GF-D8 (cell line): Measurements from ENCODE around the gene PTPRM.

Source experiments
- DNase-seq: peaks from one replicate; lab custom pipeline; 2025; lab: John Stamatoyannopoulos, UW

Gene PTPRM

GRCh38 chr18:8286303-8286702 is 719.2 kb downstream of the PTPRM start:
- DNase-seq, result no peak

DNA sequence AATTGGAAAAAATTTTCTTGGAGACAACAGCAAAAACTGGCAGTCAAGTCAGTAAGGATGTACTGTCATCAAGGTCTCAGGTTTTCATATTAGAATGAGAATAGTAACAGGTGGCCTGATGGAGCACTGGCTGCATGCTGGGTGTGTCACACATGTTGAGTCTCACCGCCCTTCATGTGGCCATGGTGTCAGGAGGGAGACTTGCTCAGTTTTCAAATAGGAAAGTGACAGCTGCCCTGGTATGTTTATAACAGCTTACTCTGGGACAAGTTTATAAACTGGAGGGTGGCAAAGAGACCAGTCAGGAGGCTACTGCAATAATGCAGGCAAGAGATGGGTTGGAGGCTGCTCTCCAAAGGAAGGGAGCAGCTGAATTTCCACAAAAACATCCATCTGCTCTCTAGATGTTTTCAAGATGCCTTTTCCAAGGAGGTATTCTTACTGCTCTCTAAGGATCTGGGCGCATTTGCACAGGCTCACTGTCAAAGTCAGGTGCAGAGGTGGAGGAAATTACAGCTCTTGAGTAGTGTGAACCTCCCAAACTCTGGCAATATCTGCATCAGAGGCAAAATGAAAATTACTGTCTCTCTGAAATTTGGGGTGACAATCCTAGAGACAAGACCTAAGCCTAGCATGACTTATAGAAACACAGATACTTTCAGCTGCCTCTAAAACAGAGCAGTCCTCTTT is 720.2 kb downstream of the PTPRM start:
- no peak for DNase-seq

GRCh38 chr18:8288472-8289195 is 721.5 kb downstream of the PTPRM start:
- no peak for DNase-seq

DNA sequence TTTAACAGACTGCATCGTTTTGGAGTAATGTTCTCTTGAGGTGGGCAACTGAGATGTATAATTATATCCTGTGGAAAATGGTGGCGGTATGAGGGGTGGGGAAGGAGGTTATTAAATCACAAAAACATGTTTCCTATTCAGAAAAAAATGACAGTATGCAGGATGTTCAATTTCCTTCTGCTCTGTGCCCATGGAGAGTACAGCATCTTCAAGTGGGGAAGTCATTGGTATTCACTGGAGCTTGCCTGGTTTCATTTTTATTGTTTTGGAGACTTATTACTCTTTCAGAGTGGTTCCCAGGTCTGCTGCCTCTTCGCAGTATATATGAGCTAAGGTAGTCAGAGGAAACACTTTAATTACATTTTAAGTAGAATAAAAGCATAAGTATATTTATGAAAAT is 723.3 kb downstream of the PTPRM start:
- DNase-seq, result no peak

- no peak for DNase-seq
Observed at GRCh38 chr18:8290913-8291312, 723.8 kb downstream of the PTPRM start.

DNA sequence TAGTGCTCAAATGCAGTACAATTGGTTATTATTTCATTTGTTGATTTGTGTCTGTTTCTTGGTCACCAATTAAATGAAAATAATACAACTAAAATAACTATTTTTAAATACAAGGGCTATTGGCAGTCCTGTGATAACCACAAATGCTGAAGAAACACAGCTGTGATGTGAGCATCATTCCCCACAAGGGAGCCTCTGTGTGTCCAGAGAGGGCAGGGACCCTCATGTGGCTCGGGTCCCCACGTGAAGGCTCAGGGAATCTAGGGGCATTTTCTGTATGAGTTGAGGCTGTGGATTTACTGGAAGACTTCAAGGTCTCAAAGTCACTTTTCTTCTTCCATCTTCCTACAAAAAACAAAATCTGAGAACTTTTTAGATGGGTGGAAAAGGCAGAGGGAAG is 726.1 kb downstream of the PTPRM start:
- DNase-seq, result no peak

- no peak for DNase-seq
Observed at GRCh38 chr18:8296886-8297616, 729.9 kb downstream of the PTPRM start.

DNA sequence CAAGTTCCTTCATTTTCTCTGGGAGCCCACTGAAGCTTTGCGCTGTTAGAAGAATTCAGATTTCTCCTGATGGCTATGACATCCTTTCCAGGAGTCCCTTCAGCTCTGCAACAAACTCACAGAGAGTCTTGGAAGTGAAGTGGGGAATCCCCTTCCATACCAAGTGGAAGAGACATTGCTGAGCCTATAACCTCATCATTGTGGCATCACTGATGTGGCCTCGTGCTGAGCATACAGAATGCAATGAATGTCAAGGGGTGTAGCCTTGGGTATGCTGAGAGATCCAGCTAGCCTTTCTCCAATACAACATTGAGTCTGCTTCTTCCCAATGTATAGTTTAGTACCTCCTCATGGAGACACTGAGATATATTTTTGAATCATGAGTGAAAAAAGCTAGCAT is 731.1 kb downstream of the PTPRM start:
- no peak for DNase-seq

DNA sequence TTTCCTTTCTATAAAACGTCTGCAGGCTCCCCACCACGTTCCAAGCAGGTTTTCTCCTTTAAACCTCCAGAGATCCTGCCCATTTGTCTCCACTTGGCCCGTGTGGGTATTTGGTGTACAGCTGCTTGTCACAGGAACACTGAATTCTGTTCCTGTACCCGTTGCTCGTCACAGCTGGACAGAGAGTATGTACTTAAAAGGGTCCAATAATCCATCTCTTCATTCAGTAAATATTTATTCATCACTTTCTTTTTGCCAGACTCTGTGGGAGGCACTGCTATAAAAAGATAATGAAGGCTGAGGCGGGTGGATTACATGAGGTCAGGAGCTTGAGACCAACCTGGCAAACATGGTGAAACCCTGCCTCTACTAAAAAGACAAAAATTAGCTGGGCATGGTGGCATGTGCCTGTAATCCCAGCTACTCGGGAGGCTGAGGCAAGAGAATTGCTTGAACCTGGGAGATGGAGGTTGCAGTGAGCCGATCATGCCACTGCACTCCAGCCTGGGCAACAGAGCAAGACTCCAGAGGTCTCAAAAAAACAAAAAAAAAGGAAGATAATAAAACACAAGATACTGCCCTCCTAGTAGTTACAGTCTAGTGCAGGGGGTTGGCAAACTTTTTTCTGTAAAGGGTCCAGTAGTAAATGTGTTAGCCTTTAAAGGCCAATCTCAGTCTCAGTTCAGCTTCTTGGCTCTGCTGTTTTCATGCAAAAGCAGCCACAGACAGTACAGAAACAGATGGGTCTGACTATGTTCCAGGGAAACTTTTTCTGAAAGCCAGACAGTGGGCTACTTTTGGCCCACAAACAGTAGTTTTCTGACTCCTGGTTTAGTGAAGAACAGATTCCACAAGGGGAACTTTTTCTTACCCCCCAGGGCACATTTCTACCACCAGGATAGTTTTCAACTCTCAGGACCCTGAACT is 732.2 kb downstream of the PTPRM start:
- no peak for DNase-seq

- DNase-seq, result no peak
Observed at GRCh38 chr18:8300751-8301410, 733.8 kb downstream of the PTPRM start.

GRCh38 chr18:8301427-8302172 is 734.5 kb downstream of the PTPRM start:
- no peak for DNase-seq

GRCh38 chr18:8303151-8303755 is 736.1 kb downstream of the PTPRM start:
- no peak for DNase-seq

GRCh38 chr18:8307960-8308359 is 740.8 kb downstream of the PTPRM start:
- no peak for DNase-seq

GRCh38 chr18:8313043-8313442 is 745.9 kb downstream of the PTPRM start:
- no peak for DNase-seq

DNA sequence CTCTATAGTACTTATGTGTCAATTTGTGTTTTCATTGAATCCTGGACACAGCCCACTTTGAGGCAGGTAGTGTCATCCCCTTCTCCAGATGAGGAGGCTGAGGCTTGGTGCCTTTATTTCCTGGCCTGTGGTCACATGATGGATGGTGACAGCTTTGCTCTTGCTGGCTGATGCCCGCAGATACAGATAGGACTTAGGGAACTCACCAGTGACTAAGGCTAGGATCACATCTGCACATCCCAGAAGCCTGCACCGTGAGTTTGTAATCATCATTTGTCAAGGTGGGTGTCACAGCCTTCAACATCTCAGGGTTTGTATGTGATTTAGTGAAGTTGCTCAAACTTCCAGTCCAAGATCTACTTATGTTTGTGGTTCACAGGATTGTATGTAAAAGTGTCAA is 747.0 kb downstream of the PTPRM start:
- no peak for DNase-seq

DNA sequence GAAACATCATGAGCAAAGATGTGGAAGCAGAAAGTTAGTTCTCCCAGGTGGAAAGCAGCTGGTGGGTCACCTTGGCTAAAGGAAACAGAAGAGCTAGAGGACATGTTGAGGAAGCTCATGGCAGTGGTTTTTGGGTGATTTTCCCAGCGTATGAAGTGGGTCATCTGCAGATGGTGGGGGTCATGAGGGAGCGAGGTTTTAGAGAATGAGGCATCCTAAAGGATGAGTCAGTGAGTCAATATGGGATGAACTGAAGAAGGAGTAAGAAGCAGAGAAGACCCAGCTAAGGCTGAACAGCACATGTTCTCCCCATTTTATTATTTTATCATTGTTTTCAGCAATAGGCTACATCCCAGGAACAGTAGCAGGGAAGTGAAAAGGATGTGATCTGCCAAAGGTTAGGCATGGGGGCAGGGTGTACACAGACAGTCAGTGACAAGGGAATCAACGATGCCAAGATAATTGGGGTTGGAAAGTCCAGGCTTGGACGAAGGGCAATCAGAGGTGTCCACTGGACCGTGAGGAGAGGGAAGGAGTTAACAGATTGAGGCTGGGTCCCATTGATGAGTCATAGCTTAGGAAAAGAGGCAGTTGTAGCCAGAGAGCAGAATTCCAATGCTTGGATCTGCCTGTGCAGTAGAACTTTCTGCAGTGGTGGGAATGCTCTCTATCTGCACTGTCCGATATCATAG is 752.8 kb downstream of the PTPRM start:
- DNase-seq, result no peak

DNA sequence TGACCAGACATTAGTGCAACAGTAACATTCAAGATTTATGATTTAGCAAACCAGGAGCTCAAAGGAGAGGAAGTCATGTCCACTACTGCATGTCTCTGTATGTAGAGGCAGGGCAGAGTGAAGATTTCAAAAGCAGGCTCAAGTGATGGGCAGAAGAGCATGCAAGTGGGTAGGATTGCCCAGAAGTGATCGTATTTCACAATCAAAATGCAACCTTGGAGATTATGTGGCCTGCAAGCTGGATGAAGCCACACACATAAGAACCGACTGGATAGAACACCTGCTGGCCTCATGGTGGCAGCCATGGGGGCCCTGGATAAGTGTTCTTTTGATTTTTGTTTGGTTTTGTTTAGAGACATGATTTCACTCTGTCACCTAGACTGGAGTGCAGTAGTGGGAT is 755.4 kb downstream of the PTPRM start:
- DNase-seq, result no peak

GRCh38 chr18:8324343-8325065 is 757.4 kb downstream of the PTPRM start:
- no peak for DNase-seq

- no peak for DNase-seq
Observed at GRCh38 chr18:8326763-8327394, 759.8 kb downstream of the PTPRM start.
